ENCODE data around the gene AGMO. TPM values are rescaled to one million over a fixed set of nuclear protein-coding genes. Genes with fewer than 3 reads are reported as not detected.

AGMO gene
- total RNA-seq, 1 donor from 2014 or later: 0.34 TPM

DNA sequence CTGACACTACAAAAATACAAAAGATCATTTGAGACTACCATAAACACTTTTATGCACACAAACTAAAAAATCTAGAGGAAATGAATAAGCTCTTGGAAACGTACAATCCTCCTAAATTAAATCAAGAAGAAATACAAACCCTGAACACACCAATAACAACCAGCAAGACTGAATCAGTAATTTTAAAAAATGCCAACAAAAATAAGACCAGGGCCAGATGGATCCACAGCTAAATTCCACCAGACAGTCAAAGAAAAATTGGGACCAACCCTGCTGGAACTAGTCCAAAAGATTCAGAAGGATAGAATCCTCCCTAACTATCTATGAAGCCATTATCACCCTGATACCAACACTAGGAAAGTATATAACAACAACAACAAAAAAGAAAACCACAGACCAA is 277.4 kb downstream of the AGMO start:
- Mint-ChIP-seq H3K4me3 (ENCODE audit: unreplicated experiment) (no peak overlapping the region), H3K4me1 (ENCODE audit: low read depth, unreplicated experiment) (peaks cover 3% of the 10 kb centered on the region), H3K9me3 (ENCODE audit: unreplicated experiment) (peaks cover 6% of the 10 kb centered on the region), H3K27ac (ENCODE audit: unreplicated experiment) (no peak overlapping the region), H3K27me3 (ENCODE audit: low read depth, unreplicated experiment) (no peaks in the 10 kb centered on the region), H3K36me3 (ENCODE audit: low read depth, unreplicated experiment) (no peaks in the 10 kb centered on the region)
- TF ChIP-seq EZH2 (IDR thresholded peaks at IDR 0.05; ENCODE audit: insufficient read depth, low read length): no peak
- TF ChIP-seq, protein P1, sequence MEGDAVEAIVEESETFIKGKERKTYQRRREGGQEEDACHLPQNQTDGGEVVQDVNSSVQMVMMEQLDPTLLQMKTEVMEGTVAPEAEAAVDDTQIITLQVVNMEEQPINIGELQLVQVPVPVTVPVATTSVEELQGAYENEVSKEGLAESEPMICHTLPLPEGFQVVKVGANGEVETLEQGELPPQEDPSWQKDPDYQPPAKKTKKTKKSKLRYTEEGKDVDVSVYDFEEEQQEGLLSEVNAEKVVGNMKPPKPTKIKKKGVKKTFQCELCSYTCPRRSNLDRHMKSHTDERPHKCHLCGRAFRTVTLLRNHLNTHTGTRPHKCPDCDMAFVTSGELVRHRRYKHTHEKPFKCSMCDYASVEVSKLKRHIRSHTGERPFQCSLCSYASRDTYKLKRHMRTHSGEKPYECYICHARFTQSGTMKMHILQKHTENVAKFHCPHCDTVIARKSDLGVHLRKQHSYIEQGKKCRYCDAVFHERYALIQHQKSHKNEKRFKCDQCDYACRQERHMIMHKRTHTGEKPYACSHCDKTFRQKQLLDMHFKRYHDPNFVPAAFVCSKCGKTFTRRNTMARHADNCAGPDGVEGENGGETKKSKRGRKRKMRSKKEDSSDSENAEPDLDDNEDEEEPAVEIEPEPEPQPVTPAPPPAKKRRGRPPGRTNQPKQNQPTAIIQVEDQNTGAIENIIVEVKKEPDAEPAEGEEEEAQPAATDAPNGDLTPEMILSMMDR (IDR thresholded peaks at IDR 0.05; ENCODE audit: insufficient read depth, low read depth, low read length): no peak
- H2AFZ ChIP-seq (ENCODE audit: low read depth, low read length): no peak overlapping the region
- no peaks in the 10 kb centered on the region for H3K36me3 ChIP-seq (ENCODE audit: insufficient read depth, low read length)
- no peaks in the 10 kb centered on the region for H4K20me1 ChIP-seq (ENCODE audit: insufficient read depth, low read length)
- no peaks in the 10 kb centered on the region for H3K79me2 ChIP-seq (ENCODE audit: insufficient read depth, low read length)
- no peak overlapping the region for H3K27ac ChIP-seq (ENCODE audit: low read depth, low read length)
- H3K4me3 ChIP-seq (ENCODE audit: insufficient read depth, low read depth, low read length): no peak overlapping the region
- no peak overlapping the region for H3K4me2 ChIP-seq (ENCODE audit: low read length)
- no peaks in the 10 kb centered on the region for H3K27me3 ChIP-seq (ENCODE audit: insufficient read depth, low read length)
- H3K9me3 ChIP-seq (ENCODE audit: insufficient read depth, low read depth, low read length): no peaks in the 10 kb centered on the region
- no peak overlapping the region for H3K9ac ChIP-seq (ENCODE audit: low read length)
- no peaks in the 10 kb centered on the region for H3K4me1 ChIP-seq (ENCODE audit: insufficient read depth, low read length)
- FAIRE-seq (no peak), DNase-seq (ENCODE audit: low read depth) (no peak)

- H3K27me3 Mint-ChIP-seq (ENCODE audit: low read depth, unreplicated experiment): no peaks in the 10 kb centered on the region
- H3K27ac Mint-ChIP-seq (ENCODE audit: unreplicated experiment): no peak overlapping the region
- Histone ChIP-seq H3K9me3 (ENCODE audit: insufficient read depth, low read depth, low read length) (peaks cover 8% of the 10 kb centered on the region), H3K4me1 (ENCODE audit: insufficient read depth, low read length) (no peaks in the 10 kb centered on the region), H3K79me2 (ENCODE audit: insufficient read depth, low read length) (no peaks in the 10 kb centered on the region), H3K4me2 (ENCODE audit: low read length) (no peak overlapping the region), H2AFZ (ENCODE audit: low read depth, low read length) (no peak overlapping the region), H3K36me3 (ENCODE audit: insufficient read depth, low read length) (no peaks in the 10 kb centered on the region), H3K4me3 (ENCODE audit: insufficient read depth, low read depth, low read length) (no peak overlapping the region), H3K27ac (ENCODE audit: low read depth, low read length) (no peak overlapping the region), H3K9ac (ENCODE audit: low read length) (no peak overlapping the region), H4K20me1 (ENCODE audit: insufficient read depth, low read length) (no peaks in the 10 kb centered on the region), H3K27me3 (ENCODE audit: insufficient read depth, low read length) (no peaks in the 10 kb centered on the region)
- DNase-seq (ENCODE audit: low read depth): no peak
- H3K9me3 Mint-ChIP-seq (ENCODE audit: unreplicated experiment): peaks cover 13% of the 10 kb centered on the region
- TF ChIP-seq EZH2 (IDR thresholded peaks at IDR 0.05; ENCODE audit: insufficient read depth, low read length): no peak
- TF ChIP-seq, protein P1 (IDR thresholded peaks at IDR 0.05; ENCODE audit: insufficient read depth, low read depth, low read length): no peak
- H3K36me3 Mint-ChIP-seq (ENCODE audit: low read depth, unreplicated experiment): no peaks in the 10 kb centered on the region
- H3K4me1 Mint-ChIP-seq (ENCODE audit: low read depth, unreplicated experiment): peaks cover 3% of the 10 kb centered on the region
- no peak for FAIRE-seq
- no peak overlapping the region for H3K4me3 Mint-ChIP-seq (ENCODE audit: unreplicated experiment)
Measured at GRCh38 chr7:15280078-15280733, 281.6 kb downstream of the AGMO start.

DNA sequence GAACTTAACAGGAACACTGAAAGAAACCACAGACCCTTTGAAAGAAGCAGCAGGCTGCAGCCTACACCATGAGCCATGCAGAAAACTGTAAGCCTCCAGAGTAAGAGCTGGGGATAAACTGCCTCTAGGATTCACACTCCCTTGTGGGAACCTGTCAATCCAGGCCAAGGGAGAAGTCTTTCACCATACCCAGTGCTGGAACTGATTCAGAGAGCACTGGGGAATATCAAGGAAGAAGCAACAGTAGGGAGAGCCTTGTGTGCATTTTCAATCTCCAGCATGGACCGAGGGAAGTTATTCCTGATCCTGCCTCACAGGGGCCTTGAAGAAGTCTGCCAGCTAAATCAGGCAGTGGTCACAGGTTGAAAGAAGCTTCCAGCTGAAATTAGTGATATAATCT is 282.2 kb downstream of the AGMO start:
- H3K27ac Mint-ChIP-seq (ENCODE audit: unreplicated experiment): no peak overlapping the region
- DNase-seq (ENCODE audit: low read depth): no peak
- H3K36me3 ChIP-seq (ENCODE audit: insufficient read depth, low read length): no peaks in the 10 kb centered on the region

More for the DNA sequence above, 282.2 kb downstream of the AGMO start:
- Histone ChIP-seq H3K4me2 (ENCODE audit: low read length) (no peak overlapping the region), H3K79me2 (ENCODE audit: insufficient read depth, low read length) (no peaks in the 10 kb centered on the region), H2AFZ (ENCODE audit: low read depth, low read length) (no peak overlapping the region), H3K9ac (ENCODE audit: low read length) (no peak overlapping the region), H3K4me3 (ENCODE audit: insufficient read depth, low read depth, low read length) (no peak overlapping the region), H3K27me3 (ENCODE audit: insufficient read depth, low read length) (no peaks in the 10 kb centered on the region), H3K4me1 (ENCODE audit: insufficient read depth, low read length) (no peaks in the 10 kb centered on the region), H4K20me1 (ENCODE audit: insufficient read depth, low read length) (no peaks in the 10 kb centered on the region), H3K27ac (ENCODE audit: low read depth, low read length) (no peak overlapping the region), H3K9me3 (ENCODE audit: insufficient read depth, low read depth, low read length) (peaks cover 8% of the 10 kb centered on the region)
- no peaks in the 10 kb centered on the region for H3K36me3 Mint-ChIP-seq (ENCODE audit: low read depth, unreplicated experiment)
- no peak for FAIRE-seq
- H3K4me1 Mint-ChIP-seq (ENCODE audit: low read depth, unreplicated experiment): peaks cover 3% of the 10 kb centered on the region
- TF ChIP-seq EZH2 (IDR thresholded peaks at IDR 0.05; ENCODE audit: insufficient read depth, low read length): no peak
- TF ChIP-seq, protein P1 (IDR thresholded peaks at IDR 0.05; ENCODE audit: insufficient read depth, low read depth, low read length): no peak
- peaks cover 13% of the 10 kb centered on the region for H3K9me3 Mint-ChIP-seq (ENCODE audit: unreplicated experiment)
- H3K27me3 Mint-ChIP-seq (ENCODE audit: low read depth, unreplicated experiment): no peaks in the 10 kb centered on the region
- H3K4me3 Mint-ChIP-seq (ENCODE audit: unreplicated experiment): no peak overlapping the region
